Measurements from ENCODE around the gene NAV3.

NAV3 gene

DNA sequence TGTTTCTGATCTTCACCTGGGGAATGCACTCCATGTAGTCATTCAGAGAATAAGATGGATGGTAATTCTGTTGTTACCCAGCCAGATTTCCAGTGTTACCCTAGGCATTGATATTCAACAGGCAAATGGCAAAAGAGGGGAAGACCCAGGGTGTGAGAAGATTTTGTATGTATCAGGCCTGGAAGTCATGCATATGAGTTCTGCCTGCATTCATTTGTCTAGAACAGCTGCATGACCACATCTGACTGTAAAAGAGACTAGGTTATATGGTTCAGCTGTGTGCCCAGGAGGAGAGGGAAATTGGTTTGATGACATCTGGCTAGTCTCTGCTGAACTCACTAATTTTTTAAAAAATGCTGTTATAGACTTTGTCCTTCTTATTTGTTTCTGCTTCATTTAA is 224.9 kb downstream of the NAV3 start:
- H3K36me3 ChIP-seq (replicated peaks; ENCODE audit: low read depth, low read length): no peaks in the 10 kb centered on the region
- no peaks in the 10 kb centered on the region for H4K20me1 ChIP-seq (ENCODE audit: insufficient read depth, low read length)
- H3K9ac ChIP-seq (ENCODE audit: low read length): no peak overlapping the region
- no peaks in the 10 kb centered on the region for H3K27me3 ChIP-seq (ENCODE audit: low read depth, low read length)
- H3K27ac ChIP-seq (ENCODE audit: low read length): no peak overlapping the region
- no peak overlapping the region for H3K4me2 ChIP-seq (ENCODE audit: low read length)
- no peak overlapping the region for H2AFZ ChIP-seq (ENCODE audit: low read depth, low read length)
- TF ChIP-seq, protein P1, sequence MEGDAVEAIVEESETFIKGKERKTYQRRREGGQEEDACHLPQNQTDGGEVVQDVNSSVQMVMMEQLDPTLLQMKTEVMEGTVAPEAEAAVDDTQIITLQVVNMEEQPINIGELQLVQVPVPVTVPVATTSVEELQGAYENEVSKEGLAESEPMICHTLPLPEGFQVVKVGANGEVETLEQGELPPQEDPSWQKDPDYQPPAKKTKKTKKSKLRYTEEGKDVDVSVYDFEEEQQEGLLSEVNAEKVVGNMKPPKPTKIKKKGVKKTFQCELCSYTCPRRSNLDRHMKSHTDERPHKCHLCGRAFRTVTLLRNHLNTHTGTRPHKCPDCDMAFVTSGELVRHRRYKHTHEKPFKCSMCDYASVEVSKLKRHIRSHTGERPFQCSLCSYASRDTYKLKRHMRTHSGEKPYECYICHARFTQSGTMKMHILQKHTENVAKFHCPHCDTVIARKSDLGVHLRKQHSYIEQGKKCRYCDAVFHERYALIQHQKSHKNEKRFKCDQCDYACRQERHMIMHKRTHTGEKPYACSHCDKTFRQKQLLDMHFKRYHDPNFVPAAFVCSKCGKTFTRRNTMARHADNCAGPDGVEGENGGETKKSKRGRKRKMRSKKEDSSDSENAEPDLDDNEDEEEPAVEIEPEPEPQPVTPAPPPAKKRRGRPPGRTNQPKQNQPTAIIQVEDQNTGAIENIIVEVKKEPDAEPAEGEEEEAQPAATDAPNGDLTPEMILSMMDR (IDR thresholded peaks at IDR 0.05; ENCODE audit: low read depth, low read length): no peak
- TF ChIP-seq EZH2phosphoT487 (IDR thresholded peaks at IDR 0.05; ENCODE audit: low read depth): no peak
- peaks cover 4% of the 10 kb centered on the region; the same call in 1 of the 2 replicates for H3K4me1 ChIP-seq (ENCODE audit: low read length)
- H3K4me3 ChIP-seq (ENCODE audit: low read length): no peak overlapping the region
- H3K79me2 ChIP-seq (ENCODE audit: low read length): no peaks in the 10 kb centered on the region
- H3K9me3 ChIP-seq (ENCODE audit: insufficient read depth, low read length): no peaks in the 10 kb centered on the region

DNA sequence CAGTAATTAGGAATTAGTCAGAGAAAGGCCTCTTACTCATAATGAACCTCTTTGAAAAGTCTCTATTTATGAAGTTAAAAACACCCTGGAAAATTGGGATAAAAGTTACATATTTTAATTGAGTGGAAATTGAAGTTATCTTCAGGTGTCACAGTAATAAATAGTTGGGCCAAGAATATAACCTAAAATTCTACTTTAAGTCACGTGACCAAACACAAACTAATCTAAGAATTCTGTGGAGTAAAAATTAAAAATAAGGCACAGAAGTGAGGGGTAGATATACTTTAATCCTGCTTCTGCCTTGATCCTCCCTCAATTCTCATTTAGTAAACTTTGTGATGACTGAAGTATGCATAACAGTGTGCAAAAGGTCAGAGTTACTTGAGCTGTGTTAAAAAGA is 226.4 kb downstream of the NAV3 start:
- H3K79me2 ChIP-seq (ENCODE audit: low read length): no peaks in the 10 kb centered on the region
- TF ChIP-seq EZH2phosphoT487 (IDR thresholded peaks at IDR 0.05; ENCODE audit: low read depth): no peak
- TF ChIP-seq, protein P1 (IDR thresholded peaks at IDR 0.05; ENCODE audit: low read depth, low read length): no peak
- no peaks in the 10 kb centered on the region for H3K36me3 ChIP-seq (replicated peaks; ENCODE audit: low read depth, low read length)
- peaks cover 4% of the 10 kb centered on the region; the same call in 1 of the 2 replicates for H3K4me1 ChIP-seq (ENCODE audit: low read length)
- no peaks in the 10 kb centered on the region for H3K9me3 ChIP-seq (ENCODE audit: insufficient read depth, low read length)
- H3K4me3 ChIP-seq (ENCODE audit: low read length): no peak overlapping the region
- no peaks in the 10 kb centered on the region for H4K20me1 ChIP-seq (ENCODE audit: insufficient read depth, low read length)
- no peak overlapping the region for H2AFZ ChIP-seq (ENCODE audit: low read depth, low read length)
- H3K27ac ChIP-seq (ENCODE audit: low read length): no peak overlapping the region
- H3K9ac ChIP-seq (ENCODE audit: low read length): no peak overlapping the region
- no peak overlapping the region for H3K4me2 ChIP-seq (ENCODE audit: low read length)
- no peaks in the 10 kb centered on the region for H3K27me3 ChIP-seq (ENCODE audit: low read depth, low read length)

GRCh38 chr12:78060186-78060585 is 229.5 kb downstream of the NAV3 start:
- H4K20me1 ChIP-seq (ENCODE audit: insufficient read depth, low read length): no peaks in the 10 kb centered on the region
- H3K4me3 ChIP-seq (ENCODE audit: low read length): no peak overlapping the region
- H2AFZ ChIP-seq (ENCODE audit: low read depth, low read length): no peak overlapping the region
- H3K4me1 ChIP-seq (ENCODE audit: low read length): peaks cover 4% of the 10 kb centered on the region; the same call in 1 of the 2 replicates
- H3K79me2 ChIP-seq (ENCODE audit: low read length): no peaks in the 10 kb centered on the region
- H3K27me3 ChIP-seq (ENCODE audit: low read depth, low read length): no peaks in the 10 kb centered on the region
- TF ChIP-seq EZH2phosphoT487 (IDR thresholded peaks at IDR 0.05; ENCODE audit: low read depth): no peak
- TF ChIP-seq, protein P1 (IDR thresholded peaks at IDR 0.05; ENCODE audit: low read depth, low read length): no peak
- H3K9me3 ChIP-seq (ENCODE audit: insufficient read depth, low read length): no peaks in the 10 kb centered on the region
- H3K4me2 ChIP-seq (ENCODE audit: low read length): no peak overlapping the region
- no peak overlapping the region for H3K27ac ChIP-seq (ENCODE audit: low read length)
- no peak overlapping the region for H3K9ac ChIP-seq (ENCODE audit: low read length)
- no peaks in the 10 kb centered on the region for H3K36me3 ChIP-seq (replicated peaks; ENCODE audit: low read depth, low read length)

DNA sequence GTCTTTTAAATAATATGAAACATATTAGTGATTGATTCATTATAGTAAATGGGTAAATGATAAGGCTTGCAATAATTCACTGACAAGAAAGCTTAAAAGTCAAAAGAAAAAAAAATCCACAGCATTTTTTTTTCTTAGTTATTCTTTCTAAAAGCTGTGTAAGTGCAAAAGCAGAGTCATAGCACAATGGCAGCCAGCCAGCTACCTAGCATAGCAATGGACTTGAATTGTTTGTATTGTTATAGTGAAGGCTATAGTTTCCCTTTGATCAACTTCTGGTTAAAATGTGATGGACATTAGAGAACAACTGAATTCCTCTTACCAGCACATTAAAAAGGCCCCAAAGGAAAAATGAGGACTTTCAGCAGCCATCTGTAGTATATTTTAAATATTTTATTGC is 232.1 kb downstream of the NAV3 start:
- TF ChIP-seq, protein P1 (IDR thresholded peaks at IDR 0.05; ENCODE audit: low read depth, low read length): no peak
- TF ChIP-seq EZH2phosphoT487 (IDR thresholded peaks at IDR 0.05; ENCODE audit: low read depth): no peak

More for the DNA sequence above, 232.1 kb downstream of the NAV3 start:
- H3K4me2 ChIP-seq (ENCODE audit: low read length): no peak overlapping the region
- no peaks in the 10 kb centered on the region for H3K79me2 ChIP-seq (ENCODE audit: low read length)
- H2AFZ ChIP-seq (ENCODE audit: low read depth, low read length): no peak overlapping the region
- no peaks in the 10 kb centered on the region for H3K9me3 ChIP-seq (ENCODE audit: insufficient read depth, low read length)
- H3K9ac ChIP-seq (ENCODE audit: low read length): no peak overlapping the region
- no peaks in the 10 kb centered on the region for H3K36me3 ChIP-seq (replicated peaks; ENCODE audit: low read depth, low read length)
- no peak overlapping the region for H3K4me3 ChIP-seq (ENCODE audit: low read length)
- H3K27me3 ChIP-seq (ENCODE audit: low read depth, low read length): no peaks in the 10 kb centered on the region
- no peak overlapping the region for H3K27ac ChIP-seq (ENCODE audit: low read length)
- H3K4me1 ChIP-seq (ENCODE audit: low read length): no peaks in the 10 kb centered on the region
- H4K20me1 ChIP-seq (ENCODE audit: insufficient read depth, low read length): no peaks in the 10 kb centered on the region

Measured in OCI-LY3 (cell line).